GM19452 (cell line): ENCODE results near the gene DGCR2.
A peak's percentile ranks its signal among the peaks of the same experiment; 100 is the strongest.

Experiments
- ATAC-seq: cut with Tn5 transposase; IDR thresholded peaks from one replicate; pipeline ENCODE4 v1.9.1; 2021; ENCODE audit not compliant: unreplicated experiment

Gene DGCR2

DNA sequence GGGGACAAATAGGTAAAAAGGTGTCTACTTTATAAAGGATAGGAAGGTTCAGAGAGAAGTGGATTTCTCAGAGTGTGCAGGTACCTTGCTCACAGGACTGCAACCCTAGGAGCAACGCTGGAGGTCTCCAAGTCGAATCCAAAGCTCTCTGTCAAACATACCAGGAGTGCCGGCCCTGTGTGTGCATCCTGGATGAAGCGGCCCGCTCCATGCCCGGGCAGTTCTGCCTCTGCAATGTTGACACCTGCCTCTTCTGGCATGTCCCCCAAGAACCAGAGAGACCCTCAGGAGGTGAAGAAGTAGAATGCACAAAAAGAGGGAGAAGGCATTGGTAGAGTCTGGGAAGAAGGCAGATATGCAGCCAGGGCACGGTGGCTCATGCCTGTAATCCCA, 5.8 kb upstream of the DGCR2 start:
- ATAC-seq = no peak

DNA sequence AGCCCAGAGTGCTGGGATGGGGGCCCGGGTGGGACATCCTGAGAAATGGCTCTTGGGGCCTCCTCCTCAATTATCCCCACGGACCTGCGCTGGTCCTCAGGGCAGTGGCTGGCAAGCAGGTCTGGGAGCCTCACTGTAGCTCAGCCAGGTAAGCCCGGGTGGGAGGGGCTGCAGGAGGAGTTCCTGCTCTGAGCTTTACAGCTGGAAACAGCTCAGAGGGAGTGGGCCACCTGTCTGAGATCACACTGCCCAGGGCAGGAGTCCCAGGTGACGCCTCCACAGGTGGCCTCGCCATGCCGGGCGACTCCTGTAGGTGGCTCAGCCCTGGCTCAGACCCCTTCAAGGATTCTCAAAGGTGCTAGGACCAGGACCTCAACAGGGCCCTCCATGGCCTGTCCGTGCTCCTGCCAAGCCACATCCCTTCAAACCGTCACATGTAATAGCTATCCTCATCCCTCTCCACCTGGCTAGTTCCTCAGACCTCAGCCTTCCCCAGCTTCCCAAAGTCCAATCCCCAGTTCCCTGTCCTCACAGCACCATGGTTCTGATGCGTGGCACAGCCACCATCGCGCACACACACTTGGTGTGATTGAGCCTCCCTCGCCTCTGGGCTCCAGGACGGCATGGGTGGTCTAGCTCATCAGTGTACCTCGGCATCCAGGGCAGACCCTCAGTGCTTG, 5.3 kb upstream of the DGCR2 start:
- ATAC-seq = no peak

DNA sequence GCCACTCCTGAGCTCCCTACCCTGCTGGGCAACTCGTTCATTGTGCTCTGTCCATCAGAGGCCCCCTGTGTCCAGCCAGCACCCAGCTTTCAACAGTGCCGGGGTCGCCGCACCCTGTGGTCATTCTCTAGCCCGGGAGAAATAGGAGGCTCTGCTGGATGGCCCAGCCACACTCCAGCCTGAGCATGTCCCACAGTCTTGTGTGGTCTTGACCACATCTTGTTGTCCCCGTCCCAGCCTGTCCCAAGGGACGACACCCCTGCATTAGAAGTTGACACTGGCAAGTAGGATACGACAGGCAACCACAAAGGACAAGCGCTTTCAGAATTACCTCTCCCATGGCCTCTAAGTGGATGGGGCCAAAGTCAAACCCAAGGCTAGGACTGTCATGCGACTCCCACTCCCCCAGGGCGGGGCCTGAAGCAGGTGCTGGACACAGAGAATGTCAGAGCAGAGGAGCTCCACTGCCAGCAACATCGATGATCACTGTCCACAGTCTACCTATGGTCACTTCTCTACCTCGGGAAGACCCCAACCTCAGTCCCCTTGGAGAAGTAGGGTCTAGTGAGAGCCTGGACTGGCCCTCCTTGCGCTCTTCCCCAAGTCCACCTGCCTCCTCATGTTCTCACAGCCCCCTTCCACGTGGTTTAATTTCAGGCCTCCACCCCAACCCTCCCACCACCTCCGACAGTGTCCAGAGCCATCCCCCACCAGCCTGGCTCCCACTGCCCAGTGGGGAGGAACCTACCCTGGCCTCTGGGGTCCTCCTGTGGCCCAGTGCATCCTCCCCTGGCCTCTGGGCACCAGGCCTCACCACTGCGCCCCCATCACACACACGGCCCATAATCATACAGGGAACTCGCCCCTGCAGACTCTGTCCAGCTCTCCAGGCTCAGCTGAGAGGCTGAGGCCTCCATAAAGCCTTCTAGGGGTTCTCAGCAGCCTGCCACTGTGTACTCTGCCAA, 4.4 kb upstream of the DGCR2 start:
- no peak for ATAC-seq

DNA sequence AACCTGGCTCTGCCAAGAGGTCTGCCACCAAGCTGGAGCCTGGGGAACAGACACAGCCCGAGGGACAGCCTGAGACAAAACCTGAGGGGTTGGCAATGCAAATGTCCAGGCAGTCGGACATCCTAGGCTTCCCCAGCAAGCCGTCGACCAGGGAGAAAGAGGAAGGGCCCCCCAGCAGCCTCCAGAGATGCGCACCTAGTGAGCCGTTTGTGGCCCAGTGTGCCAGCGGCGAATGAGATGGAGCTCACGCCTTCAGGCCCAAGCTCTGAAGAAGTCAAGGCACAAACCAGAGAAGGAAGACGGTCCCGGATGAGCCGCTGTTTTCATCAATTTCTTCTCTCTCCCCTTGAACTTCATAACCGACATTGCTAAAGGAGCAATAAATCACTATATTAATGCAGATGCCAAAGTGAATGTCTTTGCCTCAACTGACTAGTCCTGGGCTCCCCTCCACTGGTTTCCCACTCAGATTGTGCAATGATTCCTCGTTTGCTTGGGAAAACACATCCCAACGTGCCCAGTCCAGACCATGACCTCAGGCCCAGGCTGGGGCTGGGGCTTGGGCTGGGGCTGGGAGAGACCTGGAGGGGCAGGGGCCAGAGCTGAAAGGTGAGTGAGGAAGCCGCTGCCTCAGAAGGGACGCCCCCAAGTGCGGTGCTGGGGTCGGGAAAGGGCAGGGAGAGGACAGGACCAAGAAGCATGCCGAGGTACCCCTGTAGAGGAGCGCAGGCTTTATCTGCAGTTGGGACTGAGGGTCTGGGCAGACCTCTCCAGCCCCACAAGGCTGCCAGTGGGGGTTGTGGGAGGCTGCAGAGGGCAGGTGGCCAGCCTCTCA, 3.5 kb upstream of the DGCR2 start:
- ATAC-seq = no peak

DNA sequence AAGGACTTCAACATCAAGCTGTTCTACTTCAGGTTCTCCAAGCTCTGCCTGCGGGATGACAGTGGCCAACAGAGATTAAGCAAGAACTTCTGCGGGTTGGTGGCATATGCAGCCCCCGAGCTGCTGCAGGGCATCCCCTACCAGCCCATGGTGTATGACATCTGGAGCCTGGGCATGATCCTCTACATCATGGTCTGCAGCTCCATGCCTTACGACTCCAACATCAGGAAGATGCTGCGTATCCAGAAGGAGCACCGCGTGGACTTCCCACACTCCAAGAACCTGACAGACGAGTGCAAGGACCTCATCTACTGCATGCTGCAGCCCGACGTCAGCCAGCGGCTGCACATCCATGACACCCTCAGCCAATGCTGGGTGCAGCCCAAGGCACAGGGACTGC, 2.8 kb upstream of the DGCR2 start:
- no peak for ATAC-seq

DNA sequence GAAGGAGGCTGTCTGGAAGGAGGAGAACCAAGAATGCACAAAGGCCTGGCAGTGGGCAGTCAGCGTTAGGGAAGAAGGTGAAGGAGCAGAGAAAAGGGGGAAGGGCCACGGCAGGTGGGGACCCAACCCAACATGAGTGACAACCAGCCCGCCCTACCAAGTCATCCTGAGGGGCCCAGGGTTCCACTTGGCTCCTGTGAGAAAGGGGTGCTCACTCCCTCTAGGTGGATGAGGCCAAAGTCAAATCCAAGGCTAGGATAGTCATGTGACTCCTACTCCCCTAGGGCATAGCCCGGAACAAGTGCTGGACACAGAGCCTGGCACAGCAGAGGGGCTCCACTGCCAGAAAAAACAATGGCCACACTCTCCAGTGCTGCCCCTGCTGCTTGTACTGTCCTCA, 2.2 kb upstream of the DGCR2 start:
- ATAC-seq = no peak

DNA sequence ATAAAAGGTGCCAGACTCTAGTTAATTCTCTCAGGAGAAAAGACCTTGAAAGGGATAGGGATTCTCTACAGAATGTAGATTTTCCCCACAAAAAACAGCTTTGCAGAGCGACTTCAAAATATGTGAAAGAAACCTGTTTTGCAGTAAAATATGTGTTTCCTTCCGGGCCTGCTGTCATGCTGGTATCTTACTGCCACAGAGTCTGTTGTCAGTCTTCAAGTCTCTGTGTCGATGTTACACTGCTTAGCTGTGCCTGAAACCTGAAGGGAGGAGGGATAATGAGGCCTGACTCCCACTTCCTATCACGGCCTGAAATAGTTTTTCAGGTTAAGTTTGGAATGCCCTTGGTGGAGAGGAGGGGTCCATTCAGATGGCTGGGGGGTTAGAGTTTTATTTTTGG, 1.7 kb upstream of the DGCR2 start:
- no peak for ATAC-seq

DNA sequence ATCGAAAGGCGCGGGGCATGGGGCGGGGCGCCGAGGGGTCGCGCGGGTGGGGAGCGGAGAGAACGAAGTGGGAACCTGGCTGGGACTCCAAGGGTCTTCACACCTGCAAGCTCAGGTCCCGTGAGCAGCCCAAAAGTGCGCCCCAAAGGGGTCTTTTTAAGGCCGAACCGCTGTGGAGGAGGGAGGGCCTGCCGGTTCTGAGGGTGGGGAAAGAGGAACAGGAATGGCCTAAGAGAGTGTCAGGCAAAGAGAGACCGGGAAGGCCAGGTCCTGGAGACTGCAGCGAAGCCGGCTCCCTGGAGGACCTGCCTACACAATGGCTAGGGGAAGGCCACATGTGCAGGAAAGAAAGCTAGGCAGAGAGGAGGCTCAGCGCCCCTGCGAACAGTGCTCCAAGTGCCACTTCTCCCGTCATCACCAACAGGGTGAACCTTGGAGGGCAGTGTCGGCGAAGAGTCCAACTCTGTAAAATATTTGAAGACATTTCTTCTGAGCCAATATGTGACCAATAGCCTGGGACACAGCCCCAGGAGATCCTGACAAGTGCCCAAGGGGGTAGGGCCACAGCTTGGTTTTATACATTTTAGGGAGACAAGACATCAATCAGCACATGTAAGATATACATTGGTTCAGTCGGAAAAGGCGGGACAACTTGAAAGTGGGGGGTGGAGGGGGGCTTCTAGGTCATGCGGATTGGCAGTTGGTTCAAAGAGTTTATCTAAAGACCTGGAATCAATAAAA, 710 bp upstream of the DGCR2 start:
- ATAC-seq = no peak

DNA sequence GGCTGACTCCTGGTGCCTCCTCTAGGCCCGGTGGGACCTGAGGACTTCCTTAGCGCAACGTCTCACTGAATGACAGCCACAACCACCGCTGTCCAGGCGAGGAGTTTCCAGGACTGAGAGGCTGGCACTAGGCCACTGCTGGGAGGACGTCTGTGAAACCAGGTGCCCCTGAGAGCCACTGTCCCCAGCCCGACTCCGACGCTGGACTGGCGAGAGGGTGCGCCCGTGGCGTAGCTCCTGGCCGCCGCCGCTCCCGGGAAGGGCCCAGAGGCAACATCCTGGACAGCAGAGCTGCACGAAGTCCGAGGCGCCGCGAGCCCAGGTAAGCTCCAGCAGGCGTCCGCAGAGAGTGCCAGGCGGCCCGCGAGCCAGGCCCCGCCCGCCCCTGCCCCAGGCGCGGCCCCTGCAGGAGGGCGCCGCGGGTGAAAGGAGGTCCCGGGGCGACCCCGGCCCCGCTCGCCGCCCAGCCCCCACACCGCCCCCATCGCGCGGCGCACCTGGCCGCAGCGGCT, 525 bp downstream of the DGCR2 start:
- ATAC-seq = peak; percentile 15

DNA sequence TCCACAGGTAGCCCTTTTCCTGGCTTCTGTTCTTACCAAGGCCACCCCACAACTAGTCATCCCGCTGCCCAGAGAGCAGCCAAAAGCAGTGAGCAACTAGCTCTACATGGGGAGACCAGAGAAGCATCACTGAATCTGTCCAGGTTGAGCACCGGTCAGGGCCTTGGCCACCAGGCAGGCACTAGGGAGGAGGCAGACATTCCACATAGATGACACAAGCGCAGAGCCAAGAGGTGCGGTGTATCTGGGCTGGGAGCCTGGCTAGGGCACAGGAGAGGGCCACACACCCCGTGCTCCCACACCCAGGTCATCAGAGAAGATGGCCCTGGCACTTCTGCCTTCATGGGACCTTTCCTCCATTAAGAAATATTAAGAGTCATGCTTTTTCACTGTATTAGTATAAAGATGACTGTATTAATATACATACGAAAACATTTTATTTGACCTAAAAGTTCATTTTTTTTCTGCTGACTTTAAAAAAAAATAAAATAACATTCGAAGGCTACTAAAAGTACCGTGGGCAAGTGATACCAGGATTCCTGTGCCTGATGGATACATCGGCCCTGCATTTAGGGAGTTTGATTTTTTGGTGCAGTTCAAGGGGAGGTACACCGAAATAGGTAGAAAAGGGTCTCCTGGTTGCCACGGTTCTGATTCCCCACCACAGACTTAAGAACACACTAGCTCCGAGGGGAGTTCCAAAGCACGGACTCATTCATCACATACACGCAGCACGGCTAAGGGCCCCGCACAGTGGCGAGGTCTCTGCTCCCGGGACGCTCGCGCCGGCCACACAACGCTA, 1.2 kb downstream of the DGCR2 start:
- no peak for ATAC-seq

DNA sequence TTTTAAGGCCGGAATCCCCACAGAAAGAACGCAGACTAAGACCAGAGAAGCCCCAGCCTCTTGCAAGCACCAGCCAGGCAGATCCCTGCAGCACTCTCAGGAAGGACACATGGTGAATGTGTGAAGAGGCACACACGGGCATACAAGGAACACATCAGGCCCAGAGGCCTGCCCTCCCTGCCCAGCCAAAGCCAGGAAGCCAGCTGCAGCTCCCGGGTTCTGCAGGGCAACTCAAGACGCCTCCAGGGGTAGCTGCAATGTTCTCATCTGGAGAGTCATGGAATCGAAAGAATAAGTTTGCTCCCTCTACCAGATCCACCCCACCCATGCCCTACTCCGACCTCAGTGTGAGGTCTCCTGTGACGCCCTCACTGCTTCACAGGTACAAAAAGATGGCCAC, 2.3 kb downstream of the DGCR2 start:
- no peak for ATAC-seq

DNA sequence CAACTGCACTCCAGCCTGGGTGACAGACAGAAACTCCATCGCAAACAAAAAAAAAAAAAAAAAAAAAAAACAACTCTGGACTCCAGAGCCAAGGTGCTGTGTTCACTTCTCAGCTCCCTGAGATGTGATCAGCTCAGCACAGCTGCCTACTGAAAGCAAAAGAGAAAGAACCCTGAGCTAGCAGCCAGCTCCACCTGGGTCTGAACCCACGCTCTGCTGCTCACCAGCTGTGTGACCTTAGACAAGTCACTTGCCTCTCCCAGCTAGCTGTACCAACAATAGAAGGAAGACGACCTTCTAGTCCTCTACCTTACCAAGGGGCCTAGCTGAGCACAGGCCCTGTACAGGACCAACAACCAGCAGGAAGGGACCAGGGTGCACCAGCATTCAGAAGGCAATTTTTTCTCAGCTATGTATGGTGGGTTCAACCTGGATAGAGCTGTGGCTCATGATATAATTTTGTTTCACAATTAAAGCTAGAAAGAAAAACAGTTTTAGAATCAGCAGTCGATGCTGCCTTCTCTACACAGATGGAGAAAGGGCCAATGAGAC, 3.8 kb downstream of the DGCR2 start:
- ATAC-seq = peak; percentile 51

DNA sequence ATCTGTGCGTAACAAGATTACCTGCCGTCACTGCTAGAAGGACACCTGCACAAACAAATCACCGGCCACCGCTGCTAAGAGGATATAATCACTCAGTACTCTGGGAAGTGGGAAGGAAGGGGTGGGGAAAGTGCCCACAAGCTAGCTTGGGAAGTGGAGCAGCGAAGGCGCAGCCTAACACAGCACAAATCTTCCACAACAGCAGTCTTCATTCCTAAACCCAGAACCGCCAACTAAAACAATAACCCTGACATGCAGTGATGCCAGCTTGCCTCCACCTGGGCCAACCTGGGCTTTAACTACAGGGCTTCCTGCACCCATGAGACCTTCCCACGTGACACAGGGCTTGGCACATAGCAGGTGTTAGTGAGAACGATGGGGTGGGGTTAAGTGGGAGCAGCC, 5.1 kb downstream of the DGCR2 start:
- no peak for ATAC-seq

DNA sequence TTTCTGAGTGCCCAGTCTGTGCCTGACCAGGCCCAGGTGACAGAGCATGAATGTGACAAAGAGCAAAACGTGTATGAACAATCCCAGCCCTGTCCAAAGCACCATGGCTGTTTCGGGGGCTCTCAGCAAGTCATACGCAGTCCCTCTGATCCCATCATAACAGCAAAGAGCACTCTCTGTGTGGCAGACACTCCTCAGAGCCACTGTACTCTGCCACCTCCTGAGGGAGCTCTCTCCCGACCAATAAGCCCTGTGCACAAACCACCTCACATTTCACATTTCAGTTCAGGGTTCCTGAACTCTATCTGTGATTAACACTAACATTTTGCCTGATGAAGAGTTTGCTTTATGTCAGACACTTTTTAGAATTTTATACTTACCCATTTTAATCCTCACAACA, 6.6 kb downstream of the DGCR2 start:
- ATAC-seq = no peak

DNA sequence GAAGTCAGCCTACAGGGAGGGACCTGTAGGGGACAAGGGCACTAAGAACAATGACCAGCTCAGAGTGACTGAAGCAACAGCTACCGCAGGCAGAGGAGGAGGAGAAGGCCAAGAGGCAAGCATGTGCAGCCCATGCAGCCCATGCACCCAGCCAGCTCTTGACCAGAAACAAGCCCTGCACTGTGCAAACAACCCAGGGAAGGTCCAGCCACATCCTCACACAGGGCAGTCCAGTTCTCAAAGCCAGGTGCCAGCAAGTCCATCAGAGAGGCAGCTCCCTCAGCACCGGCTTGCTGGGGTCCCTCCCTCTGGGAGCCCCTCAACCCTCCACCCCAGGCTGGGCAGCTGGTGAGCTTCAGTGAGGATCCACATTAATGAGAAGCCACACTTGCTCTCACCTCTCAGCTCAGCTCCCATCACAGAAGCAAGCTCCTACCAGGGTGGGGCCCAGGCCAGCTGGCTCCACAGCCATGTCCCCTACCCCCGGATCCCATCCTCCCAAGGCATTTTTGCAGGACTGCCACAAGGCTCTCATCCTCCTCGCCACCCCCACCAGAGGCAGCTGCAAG, 7.1 kb downstream of the DGCR2 start:
- ATAC-seq = no peak

DNA sequence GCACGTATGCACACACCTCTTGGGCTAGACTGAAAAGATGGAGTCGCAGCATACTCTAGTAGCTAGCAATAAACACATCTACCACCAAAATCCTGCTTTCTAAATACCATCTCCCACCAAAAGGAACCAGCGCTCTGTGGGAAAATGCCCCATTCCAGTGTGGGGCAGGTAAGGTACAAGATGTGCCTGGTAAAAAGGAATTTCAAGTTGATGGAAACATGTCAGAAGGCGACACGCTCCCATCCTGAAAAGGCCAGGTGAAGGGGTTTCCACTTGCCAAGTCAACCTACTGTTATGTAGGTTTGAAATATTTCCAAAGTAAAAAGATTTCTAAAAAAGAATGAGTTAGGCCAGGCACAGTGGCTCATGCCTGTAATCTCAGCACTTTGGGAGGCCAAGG, 8.8 kb downstream of the DGCR2 start:
- no peak for ATAC-seq

DNA sequence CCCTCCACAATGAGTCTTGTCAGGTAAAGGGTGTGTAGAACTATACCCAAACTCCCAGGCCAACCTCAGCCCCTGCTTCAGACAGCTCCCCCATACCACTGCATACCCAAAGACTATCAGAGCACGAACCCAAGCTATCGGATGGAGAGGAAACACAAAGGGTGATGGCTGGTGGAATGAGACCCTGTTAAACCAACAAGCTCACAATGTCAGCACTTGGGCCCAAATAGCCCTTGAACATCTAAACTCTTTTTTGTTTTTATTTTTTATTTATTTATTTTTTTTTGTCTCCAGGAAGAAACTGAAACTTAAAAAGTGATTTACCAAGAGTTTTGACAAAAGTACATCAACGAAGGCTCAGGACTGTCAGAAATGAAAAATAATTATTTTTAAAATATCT, 10.6 kb downstream of the DGCR2 start:
- ATAC-seq = no peak

DNA sequence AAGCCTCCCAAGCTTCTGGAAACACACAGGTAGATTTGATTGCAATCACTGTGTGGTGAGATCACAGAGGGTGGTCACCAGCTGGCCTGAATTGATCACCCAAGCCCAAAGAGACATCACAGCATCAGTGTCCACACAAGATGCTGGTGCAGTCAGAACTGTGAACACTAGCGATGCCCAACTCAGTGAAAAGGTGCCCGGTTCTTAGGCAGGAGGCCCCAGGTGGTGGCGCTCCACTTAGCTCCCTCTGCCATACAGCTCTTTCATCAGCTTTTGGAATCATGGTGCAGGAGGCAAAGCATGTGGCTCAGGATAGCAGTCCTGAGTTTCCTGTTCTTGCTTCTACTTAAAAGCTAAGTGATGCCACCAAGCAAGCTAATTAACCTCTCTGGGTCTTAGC, 11.1 kb downstream of the DGCR2 start:
- no peak for ATAC-seq

DNA sequence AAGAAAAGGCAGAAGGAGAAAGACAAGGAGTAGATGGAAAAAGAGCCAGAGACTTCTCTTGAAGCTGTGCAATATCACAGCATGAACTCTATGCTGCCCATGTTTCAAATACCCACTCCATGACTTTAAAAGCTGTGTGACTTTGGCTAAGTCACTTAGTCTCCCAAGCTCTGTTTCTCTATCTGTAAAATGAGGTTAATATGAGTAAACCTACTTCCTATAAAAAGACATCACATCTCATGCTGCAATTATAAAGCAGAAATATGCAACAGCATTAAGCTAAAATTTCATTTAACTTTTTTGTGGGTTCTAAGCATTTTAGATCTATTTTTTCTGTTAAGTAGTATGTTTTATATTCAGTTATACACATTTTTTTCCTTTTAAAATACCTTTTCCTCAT, 11.6 kb downstream of the DGCR2 start:
- no peak for ATAC-seq
